HG03460 (cell line): ENCODE data around the gene PCNP.
A peak's percentile ranks its signal among the peaks of the same experiment; 100 is the strongest.
"Not testable (repeated sequence)": the region's sequence is repeated elsewhere in the genome, so short reads cannot be mapped to it uniquely, and the experiment has no call there.

Experiments used
- ATAC-seq: cut with Tn5 transposase; IDR thresholded peaks from one replicate; pipeline ENCODE4 v1.9.1; 2021; ENCODE audit not compliant: unreplicated experiment

PCNP gene

GRCh38 chr3:101631098-101631796 is 57.3 kb downstream of the PCNP start:
- no peak for ATAC-seq

- ATAC-seq, result not testable (repeated sequence)
Measured at GRCh38 chr3:101631959-101632358, 58.0 kb downstream of the PCNP start.

DNA sequence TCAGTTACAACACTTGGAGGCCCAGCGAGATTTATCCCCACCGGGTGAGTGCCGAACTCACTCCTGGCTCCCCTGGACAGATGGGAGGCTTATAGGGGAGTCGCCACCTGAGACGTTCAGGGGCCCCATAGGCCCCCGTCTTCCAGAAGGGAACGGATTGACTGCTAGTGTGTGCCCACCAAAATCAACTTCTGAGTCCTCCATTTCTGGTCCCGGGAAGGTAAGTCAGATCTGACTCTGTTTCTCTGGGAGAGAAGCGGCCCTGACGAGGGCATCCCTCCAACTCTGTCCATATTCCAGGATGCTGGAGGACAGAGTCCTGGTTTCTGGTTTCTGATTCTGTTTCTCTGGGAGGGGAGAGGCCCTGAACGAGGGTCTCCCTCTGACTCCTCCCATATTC is 58.6 kb downstream of the PCNP start:
- no peak for ATAC-seq

GRCh38 chr3:101633186-101633585 is 59.2 kb downstream of the PCNP start:
- no peak for ATAC-seq

DNA sequence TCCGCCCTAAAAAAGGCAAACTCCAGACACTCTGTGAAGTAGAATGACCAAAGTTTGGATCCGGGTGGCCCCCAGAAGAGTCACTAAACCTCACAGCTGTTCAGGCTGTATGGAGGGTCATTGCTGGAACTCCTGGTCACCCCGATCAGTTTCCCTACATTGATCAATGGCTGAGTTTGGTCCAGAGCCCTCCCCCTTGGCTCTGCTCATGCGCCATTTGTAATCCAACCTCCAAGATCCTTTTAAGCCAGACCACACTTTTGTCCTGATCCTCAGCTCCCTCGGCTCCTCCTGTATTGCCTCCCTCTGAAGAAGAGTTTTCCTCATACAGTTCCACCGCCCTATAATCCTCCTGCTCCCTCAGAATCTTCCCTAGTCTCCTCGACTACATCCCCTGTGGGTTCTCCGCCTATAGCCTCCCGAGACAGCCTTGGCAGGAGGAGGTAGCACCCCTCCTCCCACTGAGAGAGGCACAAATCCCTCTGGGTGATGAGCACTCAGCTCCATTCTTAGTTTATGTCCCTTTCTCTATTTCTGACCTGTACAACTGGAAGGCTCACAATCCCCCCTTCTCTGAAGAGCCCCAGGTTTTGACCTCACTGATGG is 60.7 kb downstream of the PCNP start:
- ATAC-seq, result no peak

- no peak for ATAC-seq
Measured at GRCh38 chr3:101635345-101635744, 61.4 kb downstream of the PCNP start.

DNA sequence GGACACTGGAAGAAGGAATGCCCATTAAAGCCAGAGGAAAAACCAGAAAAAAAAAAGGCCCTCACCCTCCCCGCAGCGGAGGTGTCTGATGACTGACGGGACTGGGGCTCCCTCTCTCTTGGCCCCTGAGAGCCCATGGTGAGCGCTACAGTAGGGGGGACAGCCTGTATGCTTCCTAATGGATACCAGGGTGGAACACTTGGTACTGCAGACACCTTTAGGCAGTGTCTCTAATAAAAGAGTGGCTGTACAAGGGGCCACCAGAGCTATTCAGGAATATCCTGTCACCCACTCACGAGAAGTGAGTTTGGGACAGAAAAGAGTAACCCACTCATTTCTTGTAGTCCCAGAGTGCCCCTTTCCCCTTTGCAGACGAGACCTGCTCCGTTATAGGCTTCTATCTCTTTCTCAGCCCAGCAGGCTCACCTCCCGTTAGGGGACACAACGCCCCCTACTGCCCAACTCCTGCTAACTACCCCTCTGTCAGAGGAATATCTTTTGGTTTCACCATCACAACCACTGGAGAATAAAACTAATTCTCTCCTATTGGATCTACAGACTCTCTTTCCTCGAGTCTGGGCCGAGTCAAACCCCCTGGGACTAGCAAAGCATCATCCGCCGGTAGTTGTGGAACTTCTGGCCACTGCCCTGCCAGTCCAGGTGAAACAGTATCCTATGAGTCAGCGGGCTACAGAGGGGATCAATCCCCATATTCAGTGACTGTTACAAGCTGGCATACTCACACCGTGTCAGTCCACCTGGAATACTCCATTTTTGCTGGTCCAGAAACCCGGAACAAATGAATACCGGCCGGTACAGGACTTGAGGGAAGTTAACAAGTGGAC is 62.2 kb downstream of the PCNP start:
- peak; percentile 93 for ATAC-seq

GRCh38 chr3:101637451-101637850 is 63.5 kb downstream of the PCNP start:
- ATAC-seq, result no peak

GRCh38 chr3:101638261-101638745 is 64.3 kb downstream of the PCNP start:
- no peak for ATAC-seq

DNA sequence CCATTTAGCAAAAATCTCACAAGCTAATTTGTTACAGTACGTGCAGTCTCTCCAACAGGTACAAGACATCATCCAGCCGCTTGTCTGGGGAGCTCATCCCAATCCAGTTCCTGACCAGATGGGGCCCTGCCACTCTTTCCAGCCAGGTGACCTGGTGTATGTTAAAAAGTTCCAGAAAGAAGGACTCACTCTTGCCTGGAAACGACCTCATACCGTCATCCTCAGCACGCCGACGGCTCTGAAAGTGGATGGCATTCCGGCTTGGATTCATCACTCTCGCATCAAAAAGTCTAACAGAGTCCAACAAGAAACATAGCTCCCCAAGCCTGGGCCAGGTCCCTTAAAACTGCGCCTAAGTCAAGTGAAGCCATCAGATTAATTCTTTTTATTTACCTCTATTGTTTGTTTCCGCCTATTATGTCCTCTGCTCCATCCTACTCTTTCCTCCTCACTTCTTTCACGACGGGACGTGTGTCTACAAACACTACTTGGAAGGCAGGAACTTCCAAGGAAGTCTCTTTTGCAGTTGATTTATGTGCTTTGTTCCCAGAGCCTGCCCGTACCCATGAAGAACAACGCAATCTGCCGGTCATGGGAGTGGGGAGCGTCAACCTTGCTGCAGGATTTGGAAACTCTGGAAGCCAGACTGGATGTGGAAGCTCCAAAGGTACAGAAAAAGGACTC is 65.4 kb downstream of the PCNP start:
- no peak for ATAC-seq

DNA sequence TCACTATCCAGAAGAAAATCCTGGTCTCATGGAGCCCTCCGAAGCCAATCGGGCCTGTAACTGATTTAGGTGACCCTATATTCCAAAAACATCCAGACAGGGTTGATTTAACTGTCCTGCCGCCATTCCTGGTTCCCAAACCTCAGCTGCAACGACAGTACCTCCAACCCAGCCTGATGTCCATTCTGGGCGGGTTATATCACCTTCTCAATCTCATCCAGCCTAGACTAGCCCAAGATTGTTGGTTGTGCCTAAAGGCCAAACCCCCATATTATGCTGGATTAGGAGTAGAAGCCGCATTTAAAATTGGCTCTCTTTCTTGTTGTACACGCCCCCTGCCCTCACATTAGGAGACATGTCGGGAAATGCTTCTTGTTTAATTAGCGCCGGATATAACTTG is 66.3 kb downstream of the PCNP start:
- ATAC-seq, result no peak

DNA sequence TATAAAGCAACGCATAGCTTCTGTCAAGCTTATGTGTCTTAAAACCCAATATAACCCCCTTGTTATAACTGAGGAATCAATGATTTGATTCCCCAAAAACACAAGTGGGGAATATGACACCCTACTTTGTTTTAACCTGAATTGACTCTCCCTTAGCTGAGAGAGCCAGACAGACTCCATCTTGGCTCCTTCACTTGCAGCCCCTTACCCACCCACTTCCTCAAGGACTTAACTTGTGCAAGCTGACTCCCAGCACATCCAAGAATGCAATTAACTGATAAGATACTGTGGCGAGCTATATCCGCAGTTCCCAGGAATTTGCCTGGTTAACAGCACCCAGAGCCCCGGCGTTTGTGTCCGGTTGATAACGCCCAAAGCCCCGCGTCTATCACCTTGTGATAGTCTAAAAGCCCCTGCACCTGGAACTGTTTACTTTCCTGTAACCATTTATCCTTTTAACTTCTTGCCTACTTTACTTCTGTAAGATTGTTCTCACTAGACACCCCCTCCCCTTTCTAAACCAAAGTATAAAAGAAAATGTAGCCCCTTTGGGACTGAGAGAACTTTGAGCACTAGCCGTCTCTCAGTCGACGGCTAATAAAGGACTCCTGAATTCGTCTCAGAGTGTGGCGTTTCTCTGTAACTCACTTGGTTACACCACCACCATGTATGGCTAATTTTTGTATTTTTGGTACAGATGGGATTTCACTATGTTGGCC is 67.6 kb downstream of the PCNP start:
- ATAC-seq, result not testable (repeated sequence)

- no peak for ATAC-seq
Measured at GRCh38 chr3:101642441-101642840, 68.5 kb downstream of the PCNP start.

- no peak for ATAC-seq
Measured at GRCh38 chr3:101643009-101643844, 69.2 kb downstream of the PCNP start.
